ENCODE measurements around the gene ATXN2L.
"Not testable (repeated sequence)": the region's sequence is repeated elsewhere in the genome, so short reads cannot be mapped to it uniquely, and the experiment has no call there.

The ATXN2L gene, protein sequence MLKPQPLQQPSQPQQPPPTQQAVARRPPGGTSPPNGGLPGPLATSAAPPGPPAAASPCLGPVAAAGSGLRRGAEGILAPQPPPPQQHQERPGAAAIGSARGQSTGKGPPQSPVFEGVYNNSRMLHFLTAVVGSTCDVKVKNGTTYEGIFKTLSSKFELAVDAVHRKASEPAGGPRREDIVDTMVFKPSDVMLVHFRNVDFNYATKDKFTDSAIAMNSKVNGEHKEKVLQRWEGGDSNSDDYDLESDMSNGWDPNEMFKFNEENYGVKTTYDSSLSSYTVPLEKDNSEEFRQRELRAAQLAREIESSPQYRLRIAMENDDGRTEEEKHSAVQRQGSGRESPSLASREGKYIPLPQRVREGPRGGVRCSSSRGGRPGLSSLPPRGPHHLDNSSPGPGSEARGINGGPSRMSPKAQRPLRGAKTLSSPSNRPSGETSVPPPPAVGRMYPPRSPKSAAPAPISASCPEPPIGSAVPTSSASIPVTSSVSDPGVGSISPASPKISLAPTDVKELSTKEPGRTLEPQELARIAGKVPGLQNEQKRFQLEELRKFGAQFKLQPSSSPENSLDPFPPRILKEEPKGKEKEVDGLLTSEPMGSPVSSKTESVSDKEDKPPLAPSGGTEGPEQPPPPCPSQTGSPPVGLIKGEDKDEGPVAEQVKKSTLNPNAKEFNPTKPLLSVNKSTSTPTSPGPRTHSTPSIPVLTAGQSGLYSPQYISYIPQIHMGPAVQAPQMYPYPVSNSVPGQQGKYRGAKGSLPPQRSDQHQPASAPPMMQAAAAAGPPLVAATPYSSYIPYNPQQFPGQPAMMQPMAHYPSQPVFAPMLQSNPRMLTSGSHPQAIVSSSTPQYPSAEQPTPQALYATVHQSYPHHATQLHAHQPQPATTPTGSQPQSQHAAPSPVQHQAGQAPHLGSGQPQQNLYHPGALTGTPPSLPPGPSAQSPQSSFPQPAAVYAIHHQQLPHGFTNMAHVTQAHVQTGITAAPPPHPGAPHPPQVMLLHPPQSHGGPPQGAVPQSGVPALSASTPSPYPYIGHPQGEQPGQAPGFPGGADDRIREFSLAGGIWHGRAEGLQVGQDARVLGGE

DNA sequence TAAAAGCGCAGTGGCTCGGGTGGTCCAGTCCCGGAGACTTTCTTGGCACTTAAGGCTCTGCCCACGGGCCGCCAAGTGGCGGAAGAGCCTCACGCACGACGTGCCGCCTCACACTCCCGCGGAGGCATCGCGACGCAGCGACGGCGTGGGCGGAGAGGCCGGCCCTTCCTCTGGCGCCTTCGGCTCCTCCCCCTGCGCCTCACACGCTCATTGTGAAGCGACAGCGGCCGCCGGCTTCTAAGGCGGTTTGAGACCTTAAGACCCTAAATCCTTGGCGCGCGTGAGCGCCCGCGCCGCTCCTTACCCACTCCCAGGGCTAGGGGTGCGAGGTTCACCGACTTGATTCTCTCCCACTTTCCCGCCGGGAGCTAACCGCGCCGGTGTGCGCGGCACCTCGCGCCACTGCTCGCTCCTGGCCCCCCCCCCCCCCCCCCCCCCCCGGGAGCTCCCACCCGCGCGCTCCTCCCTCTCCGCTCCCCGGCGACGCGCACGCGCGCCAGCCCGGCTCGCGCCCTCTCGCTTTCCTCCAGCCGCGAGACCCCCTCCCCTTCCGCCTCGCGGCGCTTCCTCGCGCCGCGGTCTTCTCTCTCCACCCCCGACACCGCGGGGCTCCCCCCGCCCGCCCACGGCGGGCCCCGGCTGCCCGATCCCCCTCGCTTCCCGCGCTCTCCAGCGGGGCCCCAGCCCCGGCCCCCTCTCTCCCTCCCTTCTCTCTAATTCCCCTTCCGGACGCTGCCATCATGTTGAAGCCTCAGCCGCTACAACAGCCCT, at the start of gene ATXN2L:
TSS of gene ATXN2L (plus strand) at position 480 of the 771 bp plus-strand sequence. CDS start at position 741, 261 bp downstream.
- peak; percentile 98 for DNase-seq

DNA sequence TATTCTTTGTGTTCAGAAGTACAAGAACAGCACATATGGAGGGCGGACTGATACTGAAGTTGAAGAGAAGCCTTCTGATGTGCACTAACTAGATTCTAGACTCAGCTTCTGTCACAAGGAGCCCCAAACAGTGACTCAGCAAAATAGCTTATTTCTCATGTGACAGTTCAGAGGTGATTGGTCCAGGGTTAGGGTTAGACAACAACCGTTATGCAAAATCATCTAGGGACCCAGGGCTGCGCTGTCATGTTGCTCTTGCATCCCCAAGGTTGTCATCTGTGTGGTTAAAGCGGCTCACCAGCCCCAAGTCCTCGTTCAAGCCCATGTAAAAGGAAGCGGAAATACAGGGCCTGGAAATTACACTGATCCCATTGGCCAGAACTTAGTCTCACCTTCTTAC, 41.1 kb upstream of the ATXN2L start:
- DNase-seq = not testable (repeated sequence)

DNA sequence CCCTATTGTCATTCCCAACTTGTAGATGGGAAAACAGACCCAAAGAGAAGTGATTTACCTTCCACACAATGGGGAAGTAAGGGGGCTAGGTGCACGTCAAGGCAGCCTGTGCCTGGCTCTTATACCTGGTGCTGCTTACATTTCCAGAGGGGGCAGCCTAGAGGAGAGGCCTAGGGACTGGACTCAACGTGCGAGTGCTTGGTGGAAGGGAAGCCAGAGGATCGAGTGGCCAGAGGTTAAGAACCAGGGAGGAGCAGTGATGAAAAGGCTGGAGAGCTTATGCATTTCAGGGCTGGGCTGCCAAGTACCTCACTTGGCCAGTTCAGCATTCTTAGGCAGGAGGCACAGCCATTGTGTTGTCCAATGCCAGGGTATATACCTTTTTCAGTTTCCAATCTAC, 40.4 kb upstream of the ATXN2L start:
- DNase-seq = not testable (repeated sequence)

DNA sequence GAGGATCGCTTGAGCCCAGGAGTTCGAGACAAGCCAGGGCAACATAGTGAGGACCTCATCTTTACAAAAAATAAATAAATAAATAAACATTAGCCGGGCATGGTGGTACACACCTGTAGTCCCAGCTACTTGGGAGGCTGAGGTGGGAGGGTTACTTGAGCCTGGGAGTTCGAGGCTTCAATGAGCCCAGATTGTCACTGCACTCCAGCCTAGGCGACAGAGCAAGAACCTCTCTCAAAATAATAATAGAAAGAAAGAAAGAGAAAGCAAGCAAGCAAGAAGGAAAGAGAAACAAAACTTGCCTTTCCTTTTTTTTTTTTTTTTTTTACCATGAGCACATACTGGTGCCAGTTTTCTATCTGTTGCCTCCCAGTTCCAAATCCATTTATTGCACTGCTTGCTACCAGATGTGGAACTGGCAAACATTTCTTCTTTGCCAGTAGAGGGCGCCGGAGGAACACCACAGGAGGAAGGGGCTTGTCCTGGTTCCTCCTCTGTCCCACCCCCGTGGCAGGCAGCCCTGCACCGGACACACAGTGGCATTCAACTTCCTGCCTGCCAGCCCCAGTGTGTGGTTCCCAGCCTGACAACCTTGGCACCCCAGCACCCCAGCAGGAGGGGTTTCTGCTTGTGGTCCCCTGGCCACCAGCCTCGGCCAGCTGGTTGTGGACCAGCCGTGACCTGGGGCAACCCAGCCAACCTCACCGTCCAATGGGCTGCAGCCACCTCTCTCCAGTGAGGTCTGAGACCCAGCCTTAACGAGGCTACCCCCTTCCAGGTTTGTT, 20.4 kb upstream of the ATXN2L start:
- DNase-seq = peak; percentile 85

DNA sequence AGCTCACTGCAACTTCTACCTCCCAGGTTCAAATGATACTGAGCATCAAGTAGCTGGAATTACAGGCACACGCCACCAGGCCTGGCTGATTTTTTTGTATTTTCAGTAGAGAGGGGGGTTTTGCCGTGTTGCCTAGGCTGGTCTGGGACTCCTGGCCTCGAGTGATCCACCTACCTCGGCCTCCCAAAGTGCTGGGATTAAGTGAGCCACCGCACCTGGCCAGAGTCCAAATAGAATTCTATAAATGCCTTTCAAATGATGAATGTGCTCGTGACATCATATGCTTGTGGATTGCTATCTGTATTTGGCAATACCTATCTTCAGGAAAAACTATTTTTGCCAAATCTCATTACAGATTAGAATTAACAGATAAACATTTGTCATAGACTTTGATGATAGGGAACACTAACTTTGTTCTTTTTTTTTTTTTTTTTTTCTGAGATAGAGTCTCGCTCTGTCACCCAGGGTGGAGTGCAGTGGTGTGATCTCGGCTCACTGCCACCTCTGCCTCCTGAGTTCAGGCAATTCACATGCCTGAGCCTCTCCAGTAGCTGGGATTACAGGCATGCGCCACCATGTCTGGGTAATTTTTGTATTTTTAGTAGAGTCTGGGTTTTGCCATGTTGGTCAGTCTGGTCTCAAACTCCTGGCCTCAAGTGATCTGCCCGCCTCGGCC, 15.2 kb upstream of the ATXN2L start:
- not testable (repeated sequence) for DNase-seq

DNA sequence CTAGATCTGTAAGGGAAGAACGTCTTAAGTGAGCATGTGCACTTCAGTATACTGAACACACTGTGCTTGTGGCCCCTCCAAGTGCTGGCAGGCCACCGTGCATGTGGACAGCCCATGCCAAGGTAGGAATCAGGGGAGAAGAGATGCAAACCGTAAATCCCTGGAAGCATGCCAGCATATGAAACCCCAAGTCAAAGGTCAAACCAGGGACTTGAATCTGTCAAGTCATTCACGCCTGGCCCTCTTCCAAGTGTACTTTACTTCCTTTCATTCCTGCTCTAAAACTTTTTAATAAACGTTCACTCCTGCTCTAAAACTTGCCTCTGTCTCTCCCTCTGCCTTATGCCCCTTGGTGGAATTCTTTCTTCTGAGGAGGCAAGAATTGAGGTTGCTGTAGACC, 2.8 kb upstream of the ATXN2L start:
- peak; percentile 38 for DNase-seq

DNA sequence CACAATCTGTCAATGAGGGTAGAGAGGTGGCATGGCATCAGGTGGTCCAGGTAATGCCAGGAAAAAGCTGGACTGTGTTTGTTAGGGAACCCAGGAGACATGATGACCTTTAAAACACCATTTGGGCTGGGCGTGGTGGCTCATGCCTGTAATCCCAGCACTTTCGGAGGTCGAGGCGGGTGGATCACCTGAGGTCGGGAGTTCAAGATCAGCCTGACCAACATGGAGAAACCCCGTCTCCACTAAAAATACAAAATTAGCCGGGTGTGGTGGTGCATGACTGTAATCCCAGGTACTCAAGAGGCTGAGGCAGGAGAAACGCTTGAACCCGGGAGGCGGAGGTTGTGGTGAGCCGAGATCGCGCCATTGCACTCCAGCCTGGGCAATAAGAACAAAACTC, 2.3 kb upstream of the ATXN2L start:
- peak; percentile 50 for DNase-seq

DNA sequence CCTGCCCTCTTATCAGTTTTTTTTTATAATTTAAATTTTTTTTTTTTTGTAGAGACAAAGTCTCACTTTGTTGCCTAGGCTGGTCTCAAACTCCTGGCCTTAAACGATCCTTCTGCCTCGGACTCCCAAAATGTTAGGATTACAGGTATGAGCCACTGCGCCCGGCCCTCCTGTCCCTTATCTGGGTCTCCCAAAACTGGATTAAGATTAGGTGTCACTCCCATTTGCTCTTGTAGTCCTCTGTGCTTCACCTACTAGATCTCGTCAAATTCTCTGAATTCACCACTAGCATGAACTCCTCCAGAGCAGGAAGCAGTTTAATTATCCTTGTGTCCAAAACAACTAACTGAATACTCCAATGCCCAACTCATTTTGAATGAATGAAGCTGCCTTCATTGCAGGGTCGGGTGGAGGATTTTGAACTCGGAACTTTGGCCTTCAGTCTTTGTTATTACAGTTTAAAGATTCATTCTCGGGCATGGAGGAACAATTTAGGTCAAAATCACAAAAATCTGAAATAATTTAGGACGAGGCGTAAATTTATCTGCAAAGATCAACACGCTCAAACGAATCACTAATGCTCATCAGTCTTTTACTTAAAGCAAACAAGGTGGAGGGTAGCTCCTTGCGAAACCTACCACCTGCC, 802 bp upstream of the ATXN2L start:
- peak; percentile 62 for DNase-seq

DNA sequence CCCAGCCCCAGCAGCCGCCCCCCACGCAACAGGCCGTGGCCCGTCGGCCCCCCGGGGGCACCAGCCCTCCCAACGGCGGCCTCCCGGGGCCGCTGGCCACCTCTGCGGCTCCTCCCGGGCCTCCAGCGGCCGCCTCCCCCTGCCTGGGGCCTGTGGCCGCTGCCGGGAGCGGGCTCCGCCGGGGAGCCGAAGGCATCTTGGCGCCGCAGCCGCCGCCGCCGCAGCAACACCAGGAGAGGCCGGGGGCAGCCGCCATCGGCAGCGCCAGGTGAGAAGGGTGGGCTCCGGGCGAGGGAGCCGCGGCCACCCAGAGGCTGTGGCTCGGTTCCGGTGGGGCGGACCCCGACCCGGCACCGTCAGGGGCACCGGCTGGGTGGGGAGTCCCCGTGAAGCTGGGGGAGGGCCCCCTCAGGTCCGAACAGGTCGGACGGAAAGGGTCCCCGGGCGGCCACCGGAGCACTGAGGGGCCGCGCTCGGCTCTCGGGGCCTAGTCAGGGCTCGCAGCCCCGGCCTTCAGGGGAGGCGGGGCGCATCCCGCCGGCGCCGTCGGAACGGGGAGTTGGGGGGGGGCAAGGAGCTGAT, 583 bp downstream of the ATXN2L start:
- DNase-seq = no peak

DNA sequence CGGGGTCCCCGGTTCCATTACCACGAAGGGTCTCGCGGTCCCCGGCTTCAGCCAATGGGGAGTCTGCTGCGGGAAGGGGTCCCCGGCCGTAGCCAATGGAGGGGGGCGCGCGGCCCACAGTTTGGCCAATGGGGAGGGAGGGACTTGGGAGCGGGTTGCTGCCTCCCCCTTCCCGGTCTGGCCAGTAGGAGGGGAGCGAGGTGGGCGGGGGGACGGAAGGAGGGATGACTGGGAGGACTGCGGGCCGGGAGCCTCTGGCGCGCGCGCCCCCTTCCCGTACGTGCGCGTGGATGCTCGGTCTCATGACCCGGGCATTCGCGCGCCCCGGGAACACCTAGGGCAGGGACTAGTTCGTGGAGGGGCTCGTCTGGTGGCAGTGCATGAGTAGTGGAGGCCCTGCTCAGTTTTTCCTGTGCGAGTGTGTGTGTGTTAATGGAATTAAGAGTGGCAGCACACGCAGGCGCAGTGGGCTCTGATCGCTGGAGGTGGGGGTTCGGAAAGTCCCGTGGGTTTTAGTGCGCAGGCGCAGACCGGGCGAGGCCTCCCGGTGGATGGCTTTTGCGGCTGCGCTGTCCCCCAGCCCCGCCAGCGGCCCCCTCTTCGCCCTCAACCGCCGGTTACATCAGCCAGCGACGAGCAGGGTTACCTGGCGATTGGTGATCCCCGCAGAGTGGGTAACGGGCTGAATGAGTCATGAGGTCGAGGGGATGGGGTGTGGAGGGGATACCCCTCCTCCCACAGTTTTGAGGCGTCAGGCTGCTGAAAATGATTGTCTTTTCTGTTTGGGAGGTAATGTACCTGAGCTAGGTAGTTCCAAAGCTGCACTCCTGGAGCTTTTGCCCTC, 1.3 kb downstream of the ATXN2L start:
- peak; percentile 98 for DNase-seq

DNA sequence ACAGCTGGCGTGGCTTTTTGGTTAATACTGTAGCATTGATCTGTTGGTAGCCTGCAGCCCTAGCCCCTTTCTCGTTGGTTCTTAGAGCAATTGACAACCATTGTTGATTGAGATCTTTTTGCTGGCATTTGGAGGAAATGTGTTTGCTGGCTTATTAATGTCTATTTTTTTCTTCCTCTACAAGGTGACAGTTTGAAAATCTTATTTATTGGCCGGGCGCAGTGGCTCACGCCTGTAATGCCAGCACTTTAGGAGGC, 1.8 kb downstream of the ATXN2L start:
- DNase-seq = no peak

DNA sequence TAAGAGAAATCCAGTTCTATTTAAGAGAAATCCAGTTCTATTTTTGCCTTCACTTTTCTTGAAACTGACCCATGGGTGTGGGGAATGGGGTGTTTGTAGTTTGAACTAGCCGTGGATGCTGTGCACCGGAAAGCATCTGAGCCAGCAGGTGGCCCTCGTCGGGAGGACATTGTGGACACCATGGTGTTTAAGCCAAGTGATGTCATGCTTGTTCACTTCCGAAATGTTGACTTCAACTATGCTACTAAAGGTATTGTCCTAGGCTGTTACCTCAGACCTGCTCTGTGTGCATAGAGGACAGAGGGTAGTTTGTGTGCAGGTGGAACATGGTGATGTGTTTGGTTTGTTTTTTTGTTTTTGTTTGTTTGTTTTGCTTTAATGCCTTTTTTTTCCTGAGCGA, 3.3 kb downstream of the ATXN2L start:
- DNase-seq = no peak

DNA sequence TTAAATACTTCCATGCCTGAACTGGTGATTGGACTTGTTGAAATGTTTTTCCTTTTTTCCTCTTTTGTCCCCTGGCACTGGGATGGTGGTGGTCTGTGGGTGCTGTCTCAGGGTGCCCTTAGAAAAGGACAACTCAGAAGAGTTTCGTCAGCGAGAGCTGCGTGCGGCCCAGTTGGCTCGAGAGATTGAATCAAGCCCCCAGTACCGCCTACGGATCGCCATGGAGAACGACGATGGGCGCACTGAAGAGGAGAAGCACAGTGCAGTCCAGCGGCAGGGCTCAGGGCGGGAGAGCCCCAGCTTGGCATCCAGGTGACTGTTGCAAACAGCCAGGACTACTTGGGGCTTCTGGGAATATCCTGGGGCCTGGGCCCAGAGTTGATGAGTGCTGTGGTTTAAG, 6.9 kb downstream of the ATXN2L start:
- no peak for DNase-seq

DNA sequence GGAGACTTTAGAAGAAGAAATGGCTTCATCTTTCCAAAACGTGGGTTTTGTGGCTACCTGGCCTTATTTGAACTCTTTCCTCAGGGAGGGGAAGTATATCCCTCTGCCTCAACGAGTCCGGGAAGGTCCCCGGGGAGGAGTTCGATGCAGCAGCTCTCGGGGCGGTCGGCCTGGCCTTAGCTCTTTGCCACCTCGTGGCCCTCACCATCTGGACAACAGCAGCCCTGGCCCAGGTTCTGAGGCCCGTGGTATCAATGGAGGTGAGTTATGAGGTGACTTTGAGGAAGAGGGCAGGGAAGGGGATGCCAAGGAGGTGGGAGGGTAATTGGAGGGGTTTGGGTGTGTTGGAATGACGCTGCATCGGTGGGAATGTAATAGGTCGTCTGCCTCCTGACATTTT, 7.7 kb downstream of the ATXN2L start:
- no peak for DNase-seq

DNA sequence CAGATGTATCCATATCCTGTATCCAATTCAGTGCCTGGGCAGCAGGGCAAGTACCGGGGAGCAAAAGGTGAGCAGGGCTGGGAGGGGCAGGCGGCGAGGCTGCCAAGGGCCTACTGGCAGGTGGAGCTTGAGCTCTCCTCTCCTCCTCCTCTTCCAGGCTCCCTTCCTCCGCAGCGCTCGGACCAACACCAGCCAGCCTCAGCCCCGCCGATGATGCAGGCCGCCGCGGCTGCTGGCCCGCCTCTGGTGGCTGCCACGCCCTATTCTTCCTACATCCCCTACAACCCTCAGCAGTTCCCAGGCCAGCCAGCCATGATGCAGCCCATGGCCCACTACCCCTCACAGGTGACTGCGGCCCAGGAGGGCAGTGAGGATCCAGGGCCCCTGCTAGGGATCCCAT, 11.6 kb downstream of the ATXN2L start:
- DNase-seq = no peak

DNA sequence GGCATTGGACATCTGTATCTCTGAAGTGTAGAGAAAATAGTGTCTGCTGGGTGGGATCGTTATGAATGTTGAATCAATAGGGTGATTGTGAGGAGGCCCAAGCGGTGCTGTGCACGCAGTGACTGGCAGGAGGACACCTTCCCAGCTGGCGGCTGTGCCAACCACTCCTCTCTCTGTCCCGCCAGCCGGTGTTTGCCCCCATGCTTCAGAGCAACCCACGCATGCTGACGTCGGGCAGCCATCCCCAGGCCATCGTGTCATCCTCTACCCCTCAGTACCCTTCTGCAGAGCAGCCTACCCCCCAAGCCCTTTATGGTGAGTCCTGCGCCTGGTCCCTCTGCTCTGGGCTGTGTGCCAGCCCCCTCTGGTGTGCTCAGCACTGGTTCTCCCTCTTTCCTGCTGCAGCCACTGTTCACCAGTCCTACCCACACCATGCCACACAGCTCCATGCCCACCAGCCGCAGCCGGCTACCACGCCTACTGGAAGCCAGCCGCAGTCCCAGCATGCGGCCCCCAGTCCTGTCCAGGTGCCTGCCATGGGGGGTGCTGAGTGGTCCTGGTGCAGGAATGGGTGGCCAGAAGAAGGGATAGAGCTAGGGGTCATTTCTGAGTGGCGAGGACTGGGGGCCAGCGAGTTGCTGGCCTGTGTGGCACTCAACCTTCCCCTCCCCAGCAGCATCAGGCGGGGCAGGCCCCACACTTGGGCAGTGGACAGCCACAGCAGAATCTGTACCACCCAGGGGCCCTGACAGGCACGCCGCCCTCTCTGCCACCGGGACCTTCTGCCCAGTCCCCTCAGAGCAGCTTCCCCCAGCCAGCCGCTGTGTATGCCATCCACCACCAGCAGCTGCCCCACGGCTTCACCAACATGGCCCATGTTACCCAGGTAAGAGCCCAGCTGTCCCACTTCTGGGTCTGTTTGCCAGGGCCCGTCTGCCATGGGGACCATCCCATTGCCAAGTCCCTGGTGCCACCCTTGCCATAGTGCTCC, 12.4 kb downstream of the ATXN2L start:
- DNase-seq = no peak

DNA sequence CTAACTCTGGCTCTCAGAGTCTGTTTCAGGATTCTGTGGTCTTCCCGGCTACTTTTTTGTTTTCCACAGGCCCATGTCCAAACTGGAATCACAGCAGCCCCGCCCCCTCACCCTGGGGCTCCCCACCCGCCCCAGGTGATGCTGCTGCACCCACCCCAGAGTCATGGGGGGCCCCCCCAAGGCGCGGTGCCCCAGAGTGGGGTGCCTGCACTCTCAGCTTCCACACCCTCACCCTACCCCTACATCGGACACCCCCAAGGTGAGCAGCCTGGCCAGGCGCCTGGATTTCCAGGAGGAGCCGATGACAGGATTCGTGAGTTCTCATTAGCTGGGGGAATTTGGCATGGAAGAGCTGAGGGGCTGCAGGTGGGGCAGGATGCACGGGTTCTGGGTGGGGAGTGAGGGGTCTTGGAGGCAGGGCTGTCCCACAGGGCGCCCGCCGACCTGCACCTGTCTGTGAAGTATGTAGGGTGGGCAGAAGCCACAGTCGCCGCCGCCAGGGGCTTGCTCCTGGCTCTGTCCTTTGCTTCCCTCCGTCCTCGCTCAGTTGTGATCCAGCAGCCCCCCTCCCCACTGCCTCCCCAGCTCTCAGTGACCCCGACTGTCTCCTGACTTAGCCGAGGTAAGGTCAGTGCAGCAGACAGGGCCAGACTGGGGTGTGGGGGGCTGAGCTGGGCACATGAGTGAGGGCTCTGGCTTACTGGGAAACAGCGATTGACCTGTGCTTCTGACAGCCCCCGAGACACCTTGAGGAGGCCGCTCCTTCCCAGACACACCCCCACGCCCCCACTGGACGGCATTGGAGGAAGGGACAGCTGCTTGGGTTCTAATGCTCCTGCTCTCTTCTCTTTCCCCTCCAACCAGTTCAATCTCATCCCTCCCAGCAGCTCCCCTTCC, 13.3 kb downstream of the ATXN2L start:
- no peak for DNase-seq

DNA sequence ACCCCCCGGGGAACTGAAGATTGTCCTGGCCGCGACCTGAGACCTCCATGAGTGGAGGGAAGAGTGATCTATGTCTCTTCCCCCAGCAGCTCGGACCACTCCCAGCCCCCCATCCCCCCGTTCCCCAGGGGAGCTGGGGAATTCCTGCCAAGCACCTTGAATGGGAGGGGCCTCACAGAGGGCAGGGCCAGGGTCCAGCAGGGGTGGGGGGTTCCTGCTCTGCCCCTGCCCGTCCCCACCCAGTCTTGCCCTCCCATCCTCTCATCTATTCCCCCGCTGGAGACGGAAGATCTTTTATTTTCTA, 13.9 kb downstream of the ATXN2L start:
- no peak for DNase-seq
